Measurements from ENCODE around the gene ARL3.

ARL3 gene

DNA sequence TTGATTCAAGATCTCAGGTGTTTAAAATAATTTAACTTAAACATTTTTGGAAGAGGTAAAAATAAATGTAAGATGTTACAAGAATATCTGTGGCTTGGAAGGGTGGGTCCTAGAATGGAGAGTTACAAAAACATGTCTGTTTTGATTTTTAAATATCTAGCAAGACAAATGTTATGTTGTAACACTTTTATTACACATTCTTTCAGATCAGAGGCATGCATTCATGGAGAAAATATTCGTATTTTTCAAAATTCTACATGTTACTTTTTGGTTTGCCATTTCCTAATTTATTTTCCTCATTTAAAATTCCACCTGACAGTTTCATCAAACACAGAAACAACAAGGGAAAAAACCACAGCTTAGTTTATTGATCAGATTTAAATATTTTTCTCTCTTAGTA is 39.5 kb upstream of the ARL3 start:
- Histone ChIP-seq H3K79me2 (ENCODE audit: control insufficient read depth, insufficient read depth, low read length, poor library complexity) (peaks cover 3% of the 10 kb centered on the region), H4K8ac (ENCODE audit: low read depth, low read length) (no peak overlapping the region), H3K14ac (ENCODE audit: low read length) (no peak overlapping the region), H3K4me2 (ENCODE audit: low read length) (no peak overlapping the region), H3K9me3 (ENCODE audit: insufficient read depth, low read depth, low read length) (peaks cover 2% of the 10 kb centered on the region), H3K23ac (ENCODE audit: low read length) (no peak overlapping the region), H3K9ac (ENCODE audit: low read length) (no peak overlapping the region), H3K79me1 (ENCODE audit: low read length) (peaks cover 7% of the 10 kb centered on the region), H2AFZ (ENCODE audit: insufficient read depth, low read length, poor library complexity) (no peak overlapping the region), H2BK120ac (ENCODE audit: insufficient read depth, low read length, poor library complexity) (no peak overlapping the region), H3K18ac (ENCODE audit: low read length) (no peak overlapping the region), H3K4me3 (ENCODE audit: low read depth, low read length) (no peak overlapping the region), H4K12ac (ENCODE audit: low read depth, low read length) (no peak overlapping the region), H4K91ac (ENCODE audit: low read depth, low read length) (no peak overlapping the region), H2BK5ac (ENCODE audit: low read depth, low read length, poor library complexity) (no peak overlapping the region), H3K4ac (ENCODE audit: low read depth, low read length) (no peak overlapping the region), H3K4me1 (ENCODE audit: control insufficient read depth in 1 of 2, insufficient read depth in 2 of 2, low read length in 2 of 2) (peaks cover 10 to 17% of the 10 kb centered on the region in 2 experiments), H3K27me3 (ENCODE audit: insufficient read depth, low read length) (no peaks in the 10 kb centered on the region), H2BK12ac (ENCODE audit: low read length) (no peak overlapping the region), H3K36me3 (ENCODE audit: control insufficient read depth in 1 of 2, insufficient read depth in 2 of 2, low read length in 2 of 2) (peaks cover 0 to 4% of the 10 kb centered on the region in 2 experiments), H3K27ac (ENCODE audit: low read depth, low read length) (no peak overlapping the region), H2AK5ac (ENCODE audit: low read length) (no peak overlapping the region)
- DNase-seq = no peak
- WGBS (ENCODE audit: extremely low coverage, insufficient coverage, insufficient read length) = no CpG with 5 or more reads among the region's 1 CpG

GRCh38 chr10:102752934-102753664 is 38.9 kb upstream of the ARL3 start:
- no peak overlapping the region for H2AFZ ChIP-seq (ENCODE audit: insufficient read depth, low read length, poor library complexity)
- H3K9ac ChIP-seq (ENCODE audit: low read length) = no peak overlapping the region
- H4K8ac ChIP-seq (ENCODE audit: low read depth, low read length) = no peak overlapping the region
- H3K4ac ChIP-seq (ENCODE audit: low read depth, low read length) = peak overlapping the region; percentile 72
- DNase-seq = peak; percentile 31 to 59
- no peak overlapping the region for H3K4me3 ChIP-seq (ENCODE audit: low read depth, low read length)
- peak overlapping the region; percentile 44 for H2BK120ac ChIP-seq (ENCODE audit: insufficient read depth, low read length, poor library complexity)
- H2BK12ac ChIP-seq (ENCODE audit: low read length) = peak overlapping the region; percentile 89
- H2BK5ac ChIP-seq (ENCODE audit: low read depth, low read length, poor library complexity) = peak overlapping the region; percentile 70
- peaks cover 4% of the 10 kb centered on the region for H3K79me1 ChIP-seq (ENCODE audit: low read length)
- H3K27ac ChIP-seq (ENCODE audit: low read depth, low read length) = no peak overlapping the region
- no peaks in the 10 kb centered on the region for H3K27me3 ChIP-seq (ENCODE audit: insufficient read depth, low read length)
- peak overlapping the region; percentile 6 for H4K12ac ChIP-seq (ENCODE audit: low read depth, low read length)
- H3K23ac ChIP-seq (ENCODE audit: low read length) = no peak overlapping the region
- H3K14ac ChIP-seq (ENCODE audit: low read length) = peak overlapping the region; percentile 67
- peaks cover 0 to 4% of the 10 kb centered on the region in 2 experiments for H3K36me3 ChIP-seq (ENCODE audit: control insufficient read depth in 1 of 2, insufficient read depth in 2 of 2, low read length in 2 of 2)
- peaks cover 3% of the 10 kb centered on the region for H3K79me2 ChIP-seq (ENCODE audit: control insufficient read depth, insufficient read depth, low read length, poor library complexity)
- H3K18ac ChIP-seq (ENCODE audit: low read length) = peak overlapping the region; percentile 67
- peaks cover 2% of the 10 kb centered on the region for H3K9me3 ChIP-seq (ENCODE audit: insufficient read depth, low read depth, low read length)
- WGBS (ENCODE audit: extremely low coverage, insufficient coverage, insufficient read length) = no CpG with 5 or more reads among the region's 4 CpGs
- H3K4me1 ChIP-seq (ENCODE audit: control insufficient read depth in 1 of 2, insufficient read depth in 2 of 2, low read length in 2 of 2) = peaks cover 8 to 13% of the 10 kb centered on the region in 2 experiments
- no peak overlapping the region for H3K4me2 ChIP-seq (ENCODE audit: low read length)
- peak overlapping the region; percentile 74 for H4K91ac ChIP-seq (ENCODE audit: low read depth, low read length)
- H2AK5ac ChIP-seq (ENCODE audit: low read length) = peak overlapping the region; percentile 72

DNA sequence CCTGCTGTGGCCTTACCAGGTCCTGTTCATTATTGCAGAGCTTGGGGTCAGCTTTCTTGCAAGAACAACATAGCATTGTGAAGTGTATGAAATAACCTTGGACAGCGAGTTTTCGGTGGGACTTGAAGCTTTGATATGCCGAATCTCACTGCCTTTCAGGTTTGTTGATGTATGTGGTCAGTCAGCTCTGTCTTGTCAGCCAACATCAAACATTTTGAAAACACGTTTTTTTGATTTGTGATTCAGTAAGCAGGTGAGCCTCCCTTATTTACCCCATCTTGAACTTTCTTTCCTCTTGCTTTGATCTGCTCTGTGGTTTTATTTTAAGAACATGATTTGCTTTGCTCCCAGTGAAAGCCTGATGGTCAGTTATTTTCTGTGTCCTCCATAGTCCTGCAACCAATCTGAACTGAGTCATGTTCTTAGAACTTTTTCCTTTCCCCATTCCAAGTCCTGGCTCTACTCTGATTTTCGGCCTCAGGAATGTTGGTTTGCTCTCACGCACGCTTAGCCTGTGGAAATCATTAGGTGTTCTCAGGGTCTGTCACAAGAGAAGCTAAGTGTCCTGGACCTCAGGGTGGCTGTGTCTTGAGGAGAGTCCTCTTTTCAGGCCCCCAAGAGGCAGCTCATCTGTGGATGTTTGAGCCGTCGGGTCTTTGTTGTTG is 38.2 kb upstream of the ARL3 start:
- Histone ChIP-seq H3K27ac (ENCODE audit: low read depth, low read length) (no peak overlapping the region), H2BK12ac (ENCODE audit: low read length) (peak overlapping the region; percentile 42), H2AFZ (ENCODE audit: insufficient read depth, low read length, poor library complexity) (no peak overlapping the region), H2BK120ac (ENCODE audit: insufficient read depth, low read length, poor library complexity) (peak overlapping the region; percentile 44), H3K4me3 (ENCODE audit: low read depth, low read length) (no peak overlapping the region), H3K4me1 (ENCODE audit: control insufficient read depth in 1 of 2, insufficient read depth in 2 of 2, low read length in 2 of 2) (peaks cover 8 to 13% of the 10 kb centered on the region in 2 experiments), H3K4me2 (ENCODE audit: low read length) (no peak overlapping the region), H3K18ac (ENCODE audit: low read length) (no peak overlapping the region), H3K36me3 (ENCODE audit: control insufficient read depth in 1 of 2, insufficient read depth in 2 of 2, low read length in 2 of 2) (peaks cover 0 to 4% of the 10 kb centered on the region in 2 experiments), H2AK5ac (ENCODE audit: low read length) (no peak overlapping the region), H3K27me3 (ENCODE audit: insufficient read depth, low read length) (no peaks in the 10 kb centered on the region), H3K23ac (ENCODE audit: low read length) (no peak overlapping the region), H3K79me1 (ENCODE audit: low read length) (peaks cover 4% of the 10 kb centered on the region), H3K9me3 (ENCODE audit: insufficient read depth, low read depth, low read length) (peaks cover 2% of the 10 kb centered on the region), H4K8ac (ENCODE audit: low read depth, low read length) (no peak overlapping the region), H3K9ac (ENCODE audit: low read length) (no peak overlapping the region), H4K91ac (ENCODE audit: low read depth, low read length) (peak overlapping the region; percentile 74), H2BK5ac (ENCODE audit: low read depth, low read length, poor library complexity) (peak overlapping the region; percentile 70), H3K79me2 (ENCODE audit: control insufficient read depth, insufficient read depth, low read length, poor library complexity) (peaks cover 3% of the 10 kb centered on the region), H3K14ac (ENCODE audit: low read length) (no peak overlapping the region), H3K4ac (ENCODE audit: low read depth, low read length) (peak overlapping the region; percentile 72), H4K12ac (ENCODE audit: low read depth, low read length) (no peak overlapping the region)
- DNase-seq = peak; percentile 70 to 86
- no CpG with 5 or more reads among the region's 9 CpGs for WGBS (ENCODE audit: extremely low coverage, insufficient coverage, insufficient read length)

- no peak overlapping the region for H2BK120ac ChIP-seq (ENCODE audit: insufficient read depth, low read length, poor library complexity)
- no peak overlapping the region for H4K12ac ChIP-seq (ENCODE audit: low read depth, low read length)
- no peak overlapping the region for H3K4ac ChIP-seq (ENCODE audit: low read depth, low read length)
- H3K23ac ChIP-seq (ENCODE audit: low read length) = no peak overlapping the region
- H3K4me3 ChIP-seq (ENCODE audit: low read depth, low read length) = no peak overlapping the region
- no peak overlapping the region for H2AK5ac ChIP-seq (ENCODE audit: low read length)
- H3K18ac ChIP-seq (ENCODE audit: low read length) = no peak overlapping the region
- H2BK5ac ChIP-seq (ENCODE audit: low read depth, low read length, poor library complexity) = no peak overlapping the region
- peaks cover 5% of the 10 kb centered on the region in 2 experiments for H3K4me1 ChIP-seq (ENCODE audit: control insufficient read depth in 1 of 2, insufficient read depth in 2 of 2, low read length in 2 of 2)
- H3K36me3 ChIP-seq (ENCODE audit: control insufficient read depth in 1 of 2, insufficient read depth in 2 of 2, low read length in 2 of 2) = no peaks in the 10 kb centered on the region
- H3K79me1 ChIP-seq (ENCODE audit: low read length) = peaks cover 7% of the 10 kb centered on the region
- H4K91ac ChIP-seq (ENCODE audit: low read depth, low read length) = no peak overlapping the region
- no peak overlapping the region for H3K14ac ChIP-seq (ENCODE audit: low read length)
- peak overlapping the region; percentile 94 for H3K4me2 ChIP-seq (ENCODE audit: low read length)
- WGBS (ENCODE audit: extremely low coverage, insufficient coverage, insufficient read length) = no CpG with 5 or more reads among the region's 4 CpGs
- DNase-seq = no peak
- H2AFZ ChIP-seq (ENCODE audit: insufficient read depth, low read length, poor library complexity) = no peak overlapping the region
- peaks cover 2% of the 10 kb centered on the region for H3K9me3 ChIP-seq (ENCODE audit: insufficient read depth, low read depth, low read length)
- H3K27ac ChIP-seq (ENCODE audit: low read depth, low read length) = no peak overlapping the region
- no peaks in the 10 kb centered on the region for H3K27me3 ChIP-seq (ENCODE audit: insufficient read depth, low read length)
- no peak overlapping the region for H4K8ac ChIP-seq (ENCODE audit: low read depth, low read length)
- H2BK12ac ChIP-seq (ENCODE audit: low read length) = no peak overlapping the region
- peaks cover 9% of the 10 kb centered on the region for H3K79me2 ChIP-seq (ENCODE audit: control insufficient read depth, insufficient read depth, low read length, poor library complexity)
- H3K9ac ChIP-seq (ENCODE audit: low read length) = no peak overlapping the region
Observed at GRCh38 chr10:102745157-102745556, 31.0 kb upstream of the ARL3 start.

Data from trophoblast cell (in vitro differentiated cells and primary cell).